Measurements from ENCODE around the gene POLR1G. TPM values are rescaled to one million over a fixed set of nuclear protein-coding genes. Genes with fewer than 3 reads are reported as not detected.

POLR1G gene
- total and polyA plus RNA-seq, 9 of the 15 experiments (the other 6 are each of a cell fraction or from before 2014, with no cell fraction given) = 3.0 to 50.1 (median 27.4) TPM

- TF ChIP-seq PRDM10 (IDR thresholded peaks at IDR 0.05; ENCODE audit: partially characterized antibody) = no peak
- TF ChIP-seq ZFP1 (CRISPR knock-in tag; IDR thresholded peaks at IDR 0.05) = no peak
- no peak for TF ChIP-seq STAT5A (IDR thresholded peaks at IDR 0.05; ENCODE audit: borderline replicate concordance, low read length)
- no peak for TF ChIP-seq ZNF584 (CRISPR knock-in tag; IDR thresholded peaks at IDR 0.05; ENCODE audit: low read depth)
- 0 out of 2 replicates have a peak, but pooled peaks have one; percentile 12 for TF ChIP-seq ETV1 (tag; conservative IDR thresholded peaks at IDR 0.05; ENCODE audit: low read depth)
- no peak for TF ChIP-seq PCBP2 (IDR thresholded peaks at IDR 0.05; ENCODE audit: low read depth, low read length, poor library complexity, severe bottlenecking)
- no peak for TF ChIP-seq SMC3 (conservative IDR thresholded peaks at IDR 0.05; ENCODE audit: insufficient read depth, low read depth, low read length)
- TF ChIP-seq FOXK1 (CRISPR knock-in tag; IDR thresholded peaks at IDR 0.05; ENCODE audit: borderline replicate concordance) = no peak
- no peak for TF ChIP-seq ZNF311 (CRISPR knock-in tag; IDR thresholded peaks at IDR 0.05)
- TF ChIP-seq PKNOX1 (IDR thresholded peaks at IDR 0.05) = no peak
- TF ChIP-seq CCNT2 (IDR thresholded peaks at IDR 0.05; ENCODE audit: borderline replicate concordance, extremely low read depth, insufficient read length, low read depth, low read length) = peak; percentile 98
- peak; percentile 84 for TF ChIP-seq RBFOX2 (IDR thresholded peaks at IDR 0.05; ENCODE audit: low read depth, low read length)
- TF ChIP-seq ZNF121 (CRISPR knock-in tag; conservative IDR thresholded peaks at IDR 0.05) = no peak
- TF ChIP-seq ATF2 (CRISPR knock-in tag; IDR thresholded peaks at IDR 0.05) = no peak
- TF ChIP-seq ATF3 (IDR thresholded peaks at IDR 0.05) = no peak
- TF ChIP-seq ATF3 (CRISPR knock-in tag; conservative IDR thresholded peaks at IDR 0.05) = 0 out of 2 replicates have a peak, but pooled peaks have one; percentile 9
- no peak for TF ChIP-seq ZBTB26 (CRISPR knock-in tag; IDR thresholded peaks at IDR 0.05)
- TF ChIP-seq SIN3B (IDR thresholded peaks at IDR 0.05; ENCODE audit: low read depth) = no peak
These were observed 38.0 kb downstream of the POLR1G start (continued) for GRCh38 chr19:45444318-45445041.

Measured in K562 (cell line).